Mesenteric fat pad (tissue), 1 donor: Measurements from ENCODE around the gene SPINK9. TPM values are rescaled to one million over a fixed set of nuclear protein-coding genes. Genes with fewer than 3 reads are reported as not detected.
"Not testable (repeated sequence)": the region's sequence is repeated elsewhere in the genome, so short reads cannot be mapped to it uniquely, and the experiment has no call there.

Experiments
- DNase-seq: peaks from one replicate; pipeline ENCODE4 v3.0.0-alpha.2; 2020; ENCODE audit warnings: low spot score
- long read RNA-seq: library from polyadenylated mRNA; unstranded; transcript quantifications from one replicate; pipeline ENCODE4 v2.0.0, GENCODE V29; 2020
- total RNA-seq: library from RNA; stranded (reverse); fragmentation: NEBNext Ultra II Directional; extraction: Animal tissue kit (Norgen Biotek cat#: 25700); gene quantifications from one replicate; pipeline ENCODE4 v1.2.1, GENCODE V29; 2021
- donor health status: DM: yes; HTN: yes; CAD: no.

Gene SPINK9, protein sequence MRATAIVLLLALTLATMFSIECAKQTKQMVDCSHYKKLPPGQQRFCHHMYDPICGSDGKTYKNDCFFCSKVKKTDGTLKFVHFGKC
- total RNA-seq = not detected
- long read RNA-seq = 0 reads

DNA sequence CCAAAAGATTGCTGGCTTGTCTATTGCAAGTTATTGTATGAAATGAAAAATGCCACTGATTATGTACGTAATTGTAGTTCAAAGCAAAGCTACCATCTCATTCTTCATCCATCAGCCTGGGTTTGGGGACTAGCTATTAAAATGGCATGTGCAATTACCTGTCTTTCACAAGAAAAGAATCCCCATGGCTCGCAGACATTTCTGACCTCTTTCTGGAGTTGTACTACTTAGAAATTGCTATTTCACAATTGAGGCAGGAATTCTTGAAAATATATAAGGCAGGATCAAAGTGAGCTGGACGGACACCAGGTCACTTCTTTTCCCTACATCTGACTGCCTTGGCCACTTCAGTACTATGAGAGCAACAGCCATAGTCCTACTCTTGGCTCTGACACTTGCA, at the start of gene SPINK9:
Gene SPINK9, plus strand, starts transcription at position 301 of the 400 bp plus-strand sequence. Its CDS starts 55 bp downstream, at position 356.
- DNase-seq = no peak

DNA sequence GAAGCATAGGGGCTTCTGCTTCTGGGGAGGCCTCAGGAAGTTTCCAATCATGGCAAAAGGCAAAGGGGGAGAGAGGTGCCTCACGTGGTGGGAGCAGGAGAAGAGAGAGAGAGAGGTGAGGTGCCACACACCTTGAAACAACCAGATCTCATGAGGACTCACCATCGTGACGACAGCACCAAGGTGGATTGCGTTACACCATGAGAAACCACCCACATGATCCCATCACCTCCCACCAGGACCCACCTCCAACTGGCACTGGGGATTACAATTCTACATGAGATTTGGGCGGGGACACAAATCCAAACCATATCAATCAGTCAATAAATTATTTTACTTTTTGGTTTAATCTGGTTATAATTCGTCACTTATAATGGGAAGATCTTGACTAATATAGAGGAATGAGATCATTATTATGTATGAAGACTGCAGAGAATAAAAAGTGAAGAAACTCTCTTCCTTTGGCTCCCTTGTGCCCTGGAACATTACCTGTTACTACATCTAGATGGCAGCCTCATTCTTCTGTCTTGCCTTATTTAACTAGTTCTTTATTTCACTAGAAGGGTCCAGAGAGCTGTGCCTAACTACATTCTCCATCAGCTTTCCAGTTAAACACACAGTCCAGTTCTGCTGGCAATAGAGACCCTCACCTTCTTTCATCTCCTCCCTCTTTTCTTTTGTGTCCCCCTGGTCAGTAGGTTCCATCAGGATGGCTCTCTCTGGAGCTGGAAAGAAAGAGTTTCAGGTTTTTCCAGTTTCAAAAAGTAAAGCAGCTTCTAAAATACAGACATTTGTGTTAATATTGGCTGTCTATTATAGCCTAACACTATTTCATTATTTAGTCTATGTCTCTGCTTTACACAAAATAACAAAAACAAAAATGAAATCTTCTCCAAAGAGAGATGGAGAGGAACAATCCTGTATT, 44.8 kb upstream of the SPINK9 start:
- no peak for DNase-seq

DNA sequence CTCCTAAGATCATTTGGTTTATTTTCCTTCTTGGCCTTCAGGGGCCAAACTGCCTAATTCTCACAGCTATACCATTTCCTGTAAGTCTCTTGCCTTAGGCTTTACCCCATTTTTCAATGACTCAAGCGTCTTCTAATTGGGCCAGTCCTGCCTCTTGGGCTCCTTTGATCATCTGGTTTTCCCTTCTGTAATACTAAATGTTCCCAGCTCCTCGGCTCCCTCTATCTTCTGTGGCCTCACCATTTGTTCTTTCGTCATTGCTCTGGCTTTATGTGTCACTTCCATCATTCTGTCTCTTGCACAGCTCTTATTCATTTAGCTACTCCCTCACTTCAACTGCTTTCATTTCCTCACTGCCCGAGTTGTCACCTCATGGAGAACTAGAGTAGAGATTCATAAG, 37.6 kb upstream of the SPINK9 start:
- no peak for DNase-seq

DNA sequence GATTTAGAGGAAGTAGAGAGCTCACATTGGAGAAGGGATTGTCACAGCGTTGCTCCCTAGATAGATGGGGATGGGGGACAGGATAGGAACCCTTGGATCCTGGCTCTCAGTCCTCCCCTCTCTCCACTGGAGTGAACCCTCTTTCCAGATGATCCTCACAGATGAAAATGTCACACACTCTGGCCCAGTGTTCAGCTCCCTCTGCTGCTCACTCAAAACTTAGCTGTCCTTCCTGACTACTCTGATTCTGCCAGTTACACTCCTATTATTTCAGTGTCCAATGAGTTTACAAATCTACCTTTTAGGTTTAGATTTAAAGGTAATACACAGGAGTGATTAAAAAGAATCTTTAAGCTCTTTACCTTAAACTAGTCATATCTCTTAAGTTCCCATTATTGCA, 28.9 kb upstream of the SPINK9 start:
- no peak for DNase-seq

DNA sequence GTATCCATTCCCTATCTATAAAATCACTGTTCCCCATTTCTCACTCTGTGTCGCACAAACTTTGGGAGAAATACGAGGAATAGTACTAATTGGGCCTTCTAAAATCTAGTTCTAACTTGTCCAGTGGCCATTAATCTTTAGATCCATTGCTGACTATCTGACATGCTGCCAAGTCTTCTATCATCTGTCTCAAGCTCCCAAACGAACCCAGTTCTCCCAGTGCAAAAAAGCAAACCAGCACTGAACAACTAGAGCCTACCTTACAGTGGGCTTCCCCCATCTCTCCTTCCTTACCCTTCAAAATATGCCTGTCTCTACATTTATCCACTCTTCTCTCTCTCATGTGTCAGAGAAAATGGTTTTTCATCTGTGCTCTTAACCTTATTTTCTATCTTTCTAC, 26.3 kb upstream of the SPINK9 start:
- DNase-seq = no peak

DNA sequence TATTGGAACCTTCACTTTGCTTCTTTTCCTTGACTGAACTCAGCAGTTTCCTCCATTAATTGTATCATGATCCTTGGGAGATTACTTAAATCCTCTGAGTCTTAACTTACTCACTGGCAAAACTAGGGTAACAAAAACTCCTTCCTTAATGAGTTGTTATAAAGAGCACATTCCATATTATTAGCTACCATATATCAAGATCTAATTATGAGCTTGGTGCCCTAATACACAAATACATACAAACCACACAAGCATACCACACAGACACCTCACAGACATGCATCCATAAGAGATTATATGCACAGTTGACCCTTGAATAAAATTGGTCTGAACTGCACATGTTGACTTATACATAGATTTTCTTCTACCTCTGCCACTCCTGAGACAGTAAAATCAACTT, 25.6 kb upstream of the SPINK9 start:
- no peak for DNase-seq

DNA sequence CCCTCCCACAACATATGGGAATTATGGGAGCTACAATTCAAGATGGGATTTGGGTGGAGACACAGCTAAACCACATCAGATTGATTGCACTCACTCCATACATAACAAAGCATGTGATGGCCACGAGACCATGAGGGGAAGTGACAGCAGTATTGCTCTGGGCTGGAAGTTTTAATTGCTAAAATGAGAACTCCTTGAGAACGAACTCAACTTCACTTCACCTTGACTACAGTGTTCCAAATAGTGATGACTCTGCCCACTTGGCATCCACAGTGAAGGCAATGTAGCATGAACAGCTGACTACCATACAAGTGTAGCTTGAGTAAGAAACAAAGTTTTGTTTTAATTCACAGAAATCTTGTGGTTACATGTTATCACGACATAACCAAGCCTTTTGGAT, 23.9 kb upstream of the SPINK9 start:
- DNase-seq = no peak

DNA sequence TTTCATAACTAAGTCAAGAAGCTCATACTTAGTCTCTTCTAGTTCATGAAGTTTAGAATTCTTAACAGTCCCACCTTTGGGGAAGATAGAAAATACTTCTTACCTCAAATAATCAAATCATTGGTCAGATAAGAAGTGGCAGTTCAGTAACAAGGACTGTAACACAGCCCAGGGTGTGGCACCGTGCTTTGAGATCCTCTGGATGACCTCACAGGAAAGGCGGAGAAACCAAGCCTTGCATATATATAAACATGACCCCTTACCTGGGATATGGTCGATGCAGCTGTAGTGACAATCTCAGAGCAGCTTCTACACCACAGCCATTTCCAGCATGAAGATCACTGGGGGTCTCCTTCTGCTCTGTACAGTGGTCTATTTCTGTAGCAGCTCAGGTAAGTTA, 23.2 kb upstream of the SPINK9 start, which contains the start of gene SPINK7:
Gene SPINK7, plus strand, starts transcription at position 271 of the 400 bp plus-strand sequence. Its CDS starts 61 bp downstream, at position 332.
- DNase-seq = no peak

DNA sequence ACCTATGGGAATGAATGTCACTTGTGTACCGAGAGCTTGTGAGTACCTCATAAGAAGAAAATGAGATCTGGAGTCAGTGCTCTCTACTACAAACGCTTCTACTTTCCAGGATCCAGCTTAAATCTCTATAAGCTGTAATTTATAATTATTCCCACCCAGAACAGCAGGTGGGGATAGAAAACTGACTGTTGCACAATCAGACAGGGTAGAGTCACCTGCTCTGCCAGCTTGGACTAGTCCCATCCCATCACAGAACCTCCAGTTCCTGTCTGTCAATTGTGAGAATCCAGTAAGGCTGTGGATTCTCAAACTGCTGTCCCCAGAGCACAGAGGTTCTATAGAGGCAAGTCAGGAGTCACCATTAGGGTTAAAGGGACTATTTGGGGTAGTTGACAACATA, 21.2 kb upstream of the SPINK9 start:
- no peak for DNase-seq

DNA sequence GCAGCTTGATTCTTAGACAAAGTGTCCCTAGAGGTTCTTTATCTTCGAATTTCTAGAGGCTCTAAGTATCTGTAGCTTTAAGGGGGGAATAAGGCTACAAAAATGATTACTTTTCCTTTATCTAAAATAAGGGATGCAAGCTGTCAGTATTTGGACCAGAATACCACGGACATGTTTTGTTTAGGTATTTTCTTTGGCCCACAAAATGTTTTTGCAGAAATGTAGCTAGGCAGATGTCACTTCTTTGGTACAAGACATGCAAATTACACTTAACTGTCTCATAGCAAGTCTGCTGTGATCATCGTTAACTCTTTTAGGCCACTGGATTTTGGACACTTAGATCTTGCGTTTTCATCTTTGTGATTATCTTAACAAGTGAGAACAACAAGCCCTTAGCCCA, 20.6 kb upstream of the SPINK9 start:
- no peak for DNase-seq

DNA sequence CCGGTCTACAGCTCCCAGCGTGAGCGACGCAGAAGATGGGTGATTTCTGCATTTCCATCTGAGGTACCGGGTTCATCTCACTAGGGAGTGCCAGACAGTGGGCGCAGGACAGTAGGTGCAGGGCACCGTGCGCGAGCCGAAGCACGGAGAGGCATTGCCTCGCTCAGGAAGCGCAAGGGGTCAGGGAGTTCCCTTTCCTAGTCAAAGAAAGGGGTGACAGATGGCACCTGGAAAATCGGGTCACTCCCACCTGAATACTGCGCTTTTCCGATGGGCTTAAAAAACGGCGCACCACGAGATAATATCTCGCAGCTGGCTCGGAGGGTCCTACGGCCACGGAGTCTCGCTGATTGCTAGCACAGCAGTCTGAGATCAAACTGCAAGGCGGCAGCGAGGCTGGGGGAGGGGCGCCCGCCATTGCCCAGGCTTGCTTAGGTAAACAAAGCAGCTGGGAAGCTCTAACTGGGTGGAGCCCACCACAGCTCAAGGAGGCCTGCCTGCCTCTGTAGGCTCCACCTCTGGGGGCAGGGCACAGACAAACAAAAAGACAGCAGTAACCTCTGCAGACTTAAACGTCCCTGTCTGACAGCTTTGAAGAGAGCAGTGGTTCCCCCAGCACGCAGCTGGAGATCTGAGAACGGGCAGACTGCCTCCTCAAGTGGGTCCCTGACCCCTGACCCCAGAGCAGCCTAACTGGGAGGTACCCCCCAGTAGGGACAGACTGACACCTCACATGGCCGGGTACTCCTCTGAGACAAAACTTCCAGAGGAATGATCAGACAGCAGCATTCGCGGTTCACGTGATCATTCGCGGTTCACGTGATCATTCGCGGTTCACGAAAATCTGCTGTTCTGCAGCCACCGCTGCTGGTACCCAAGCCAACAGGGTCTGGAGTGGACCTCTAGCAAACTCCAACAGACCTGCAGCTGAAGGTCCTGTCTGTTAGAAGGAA, 15.1 kb upstream of the SPINK9 start:
- not testable (repeated sequence) for DNase-seq

DNA sequence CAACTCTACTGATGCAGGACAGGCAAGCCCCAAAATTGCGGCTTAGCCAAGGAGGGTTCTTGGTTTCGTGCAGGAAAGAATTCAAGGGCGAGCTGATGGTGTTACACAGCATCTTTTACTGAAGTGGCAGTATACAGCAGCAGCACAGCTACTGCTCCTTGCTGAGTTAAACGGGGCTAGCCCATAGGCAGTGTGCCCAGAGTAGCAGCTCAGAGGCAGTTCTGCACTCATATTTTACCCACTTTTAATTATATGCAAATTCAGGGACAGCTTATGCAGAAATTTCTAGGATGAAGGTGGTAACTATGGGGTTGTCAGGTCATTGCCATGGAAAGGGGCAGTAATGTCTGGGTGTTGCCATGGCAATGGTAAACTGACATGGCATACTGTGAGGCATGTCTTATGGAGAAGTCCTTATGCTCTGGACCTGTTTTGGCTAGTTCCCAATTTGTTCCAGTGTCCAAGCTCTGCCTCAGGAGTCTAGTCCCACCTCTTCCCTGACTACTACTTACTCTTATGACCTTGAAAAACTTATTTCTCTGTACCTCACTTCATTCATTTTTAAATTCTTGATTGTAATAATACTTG, 2.0 kb upstream of the SPINK9 start:
- no peak for DNase-seq

DNA sequence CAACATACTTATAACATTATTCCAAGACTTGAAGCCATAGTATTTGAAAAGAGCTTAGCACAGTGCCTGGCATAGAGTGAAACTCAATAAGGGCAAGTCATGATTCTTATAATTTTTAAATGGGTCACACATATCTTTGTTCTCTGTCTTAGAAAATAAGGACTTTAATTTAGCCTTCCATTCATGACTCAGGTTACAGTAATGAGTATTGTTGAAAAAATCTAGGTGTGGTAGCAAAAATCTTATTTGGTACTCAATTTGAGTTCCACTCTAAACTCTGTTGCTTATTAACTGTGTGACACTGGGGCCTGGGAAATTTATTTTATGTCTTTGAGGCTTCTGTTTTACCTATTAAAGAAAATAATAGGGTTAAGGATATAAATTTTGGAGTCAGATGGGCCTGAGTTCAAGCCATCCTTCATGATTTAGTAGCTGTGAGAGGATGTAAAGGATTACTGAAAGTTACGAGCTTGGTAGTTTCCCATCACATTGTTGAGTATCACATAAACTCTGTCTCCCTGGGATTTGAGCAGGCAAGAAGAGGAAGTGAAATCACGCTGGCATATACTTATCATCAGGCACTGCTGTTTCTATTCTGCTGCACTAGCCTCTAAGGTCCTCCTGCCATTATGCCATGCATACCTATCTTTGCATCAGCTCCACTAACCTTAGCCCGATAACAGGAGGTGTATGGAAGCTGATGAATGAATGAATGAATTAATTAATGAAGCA, 1.5 kb downstream of the SPINK9 start:
- no peak for DNase-seq

DNA sequence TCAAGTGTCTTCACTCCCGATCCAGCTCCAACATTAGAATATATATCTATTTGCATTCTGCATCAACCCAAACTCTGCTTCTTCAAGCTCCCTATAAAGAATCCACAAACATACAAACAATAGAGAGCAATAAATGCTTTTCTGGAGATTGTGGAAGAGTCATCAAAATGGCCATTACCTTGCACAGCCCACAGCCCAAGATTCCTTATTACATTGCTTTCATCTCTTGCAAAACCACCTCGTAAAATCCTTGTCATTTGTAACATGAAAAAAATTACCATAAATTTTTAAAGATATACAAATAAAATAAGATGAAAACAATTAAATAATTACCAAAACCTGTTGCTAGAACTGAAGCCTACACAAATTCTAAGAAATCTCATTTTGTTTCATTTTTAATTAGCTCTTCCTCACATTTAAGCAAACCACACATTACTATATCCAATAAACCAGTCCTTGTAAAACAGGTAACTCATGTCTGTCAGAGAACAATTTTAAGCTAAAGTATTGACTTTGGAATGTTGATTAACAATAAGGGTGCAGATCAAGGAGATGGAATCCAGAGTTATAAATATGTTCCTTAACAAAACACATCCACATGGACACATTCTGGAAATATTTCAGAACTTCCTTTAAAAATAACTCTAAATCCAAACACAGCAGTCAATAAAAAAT, 7.1 kb downstream of the SPINK9 start:
- no peak for DNase-seq

DNA sequence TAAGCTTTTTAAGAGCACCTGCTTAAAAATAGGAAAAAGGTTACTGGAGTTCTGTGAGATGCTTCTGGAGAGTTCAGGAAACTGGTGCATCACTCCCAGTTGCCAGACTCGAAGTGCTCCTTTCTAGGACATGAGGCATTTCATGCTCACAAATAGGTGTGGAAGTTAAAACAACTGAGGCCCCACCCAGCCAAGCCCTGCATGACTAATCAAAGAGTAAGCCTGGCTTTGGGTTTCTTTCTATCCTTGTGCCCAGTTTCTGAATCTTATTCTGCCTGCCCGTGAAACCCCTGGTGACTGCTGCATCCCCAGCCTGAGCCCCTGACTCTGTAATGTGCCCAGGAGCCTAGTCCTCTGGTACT, 7.7 kb downstream of the SPINK9 start:
- DNase-seq = no peak

DNA sequence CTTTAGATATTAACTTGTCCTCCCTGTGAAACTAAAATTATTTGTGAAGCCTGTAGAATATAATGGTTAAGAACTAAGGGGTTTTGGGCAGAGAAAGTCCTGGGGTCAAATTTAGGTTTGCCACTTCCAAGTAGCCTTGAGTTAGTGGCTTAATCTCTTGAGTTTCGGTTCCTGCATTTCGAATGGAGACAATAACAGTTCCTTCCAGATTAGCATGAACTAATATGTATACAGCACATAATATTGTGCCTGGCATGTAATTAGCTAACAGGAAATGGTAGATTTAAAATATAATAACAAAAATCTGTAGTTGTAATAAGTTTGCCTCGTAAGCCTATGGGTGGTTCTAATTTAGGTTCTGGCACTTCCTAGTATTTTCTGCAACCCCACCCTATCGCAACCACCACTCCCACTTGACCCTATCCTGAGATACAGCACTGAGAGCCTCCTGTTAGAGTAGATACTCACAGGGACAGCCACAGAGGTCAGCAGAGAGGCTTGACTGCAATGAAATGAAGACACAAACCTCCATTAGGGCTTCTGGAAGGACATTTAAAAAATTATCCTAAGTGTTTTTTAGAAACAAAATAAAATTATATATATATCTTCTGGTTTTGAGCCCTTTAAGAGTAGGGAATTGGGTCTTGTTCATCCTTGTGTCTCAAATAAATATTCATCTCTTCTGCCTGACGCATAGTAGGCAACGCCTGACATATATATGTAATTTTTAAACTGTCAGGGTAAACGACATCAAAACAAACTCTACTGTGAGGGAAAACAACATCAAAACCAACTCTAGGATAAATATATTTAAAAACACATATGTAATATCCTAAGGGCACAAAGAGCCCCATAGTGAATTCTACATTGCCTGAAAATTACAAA, 8.5 kb downstream of the SPINK9 start:
- no peak for DNase-seq

DNA sequence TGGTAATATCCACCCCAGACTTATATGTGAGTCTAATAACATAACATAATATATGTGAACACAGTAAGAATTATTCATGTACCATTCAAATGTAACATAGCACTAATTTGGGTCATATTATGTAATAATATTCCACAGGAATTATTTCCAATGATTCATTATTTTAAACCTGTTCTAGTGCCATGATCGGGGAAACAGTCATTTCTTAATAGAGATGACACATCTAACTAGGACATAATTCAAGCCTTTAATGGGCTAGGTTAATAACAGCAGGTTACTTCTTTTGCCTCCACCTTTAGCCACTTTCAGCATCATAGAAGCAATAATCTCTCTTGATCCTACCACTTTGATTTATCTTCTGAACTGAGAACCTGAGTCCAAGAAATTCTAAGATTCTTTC, 12.3 kb downstream of the SPINK9 start:
- no peak for DNase-seq

DNA sequence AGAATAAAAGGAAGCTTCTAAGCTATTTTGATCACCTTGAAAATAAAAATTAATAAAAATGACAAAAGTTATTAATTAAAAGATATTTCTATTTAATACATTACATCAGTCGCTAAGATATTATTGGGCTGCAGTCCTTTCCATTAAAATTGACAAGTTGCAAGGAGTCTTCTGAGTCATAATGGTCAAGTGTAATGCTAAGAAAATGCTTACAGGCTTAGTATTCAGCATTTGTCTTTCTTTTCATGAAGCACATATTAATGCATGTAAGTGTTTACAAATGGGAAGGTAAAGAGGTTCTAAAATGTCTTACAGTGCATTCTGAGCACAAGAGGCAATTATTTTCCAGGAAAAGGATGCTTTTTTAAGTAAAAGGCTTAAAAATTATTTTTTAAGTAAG, 17.3 kb downstream of the SPINK9 start:
- DNase-seq = no peak

DNA sequence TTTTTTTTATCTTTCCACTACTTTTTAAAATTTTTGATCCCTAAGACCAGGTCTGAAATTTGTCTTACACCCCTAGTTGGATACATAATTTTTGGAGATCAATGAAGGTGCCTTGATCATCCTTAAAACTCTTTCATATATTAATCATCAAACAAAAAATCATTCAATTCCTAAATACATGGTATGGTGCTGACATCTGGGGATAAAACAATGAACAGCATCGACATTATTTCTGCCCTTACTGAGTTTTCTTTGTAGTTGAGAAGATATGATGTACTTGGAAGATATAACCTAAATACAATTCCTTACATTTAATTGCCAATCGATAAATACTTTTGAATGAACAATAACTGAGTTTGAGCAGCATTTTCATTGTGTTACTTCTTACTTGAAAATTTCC, 18.3 kb downstream of the SPINK9 start:
- no peak for DNase-seq
